T-helper 1 cell treated with Interleukin-12 subunit alpha and Interleukin-12 subunit beta and Interleukin-4 antibody, amounts not matched to agents 30 μg/mL and 1 μg/mL, for 36 hours (primary cell): ENCODE results near the gene KRT86.
A peak's percentile ranks its signal among the peaks of the same experiment; 100 is the strongest.
"Not testable (repeated sequence)": the region's sequence is repeated elsewhere in the genome, so short reads cannot be mapped to it uniquely, and the experiment has no call there.

Experiments used
- H3K27ac Mint-ChIP-seq: one replicate; pipeline ENCODE4 v1.8.0; 2021; ENCODE audit warnings: mild to moderate bottlenecking, mixed read lengths
- H3K27me3 Mint-ChIP-seq: one replicate; pipeline ENCODE4 v1.8.0; 2021; ENCODE audit warnings: low read depth, mixed read lengths
- H3K36me3 Mint-ChIP-seq: one replicate; pipeline ENCODE4 v1.8.0; 2021; ENCODE audit warnings: low read depth, mixed read lengths
- H3K4me1 Mint-ChIP-seq: one replicate; pipeline ENCODE4 v1.8.0; 2021; ENCODE audit warnings: low read depth, mixed read lengths
- H3K4me3 Mint-ChIP-seq: one replicate; pipeline ENCODE4 v1.8.0; 2021; ENCODE audit warnings: mild to moderate bottlenecking, moderate library complexity, mixed read lengths
- H3K9me3 Mint-ChIP-seq: one replicate; pipeline ENCODE4 v1.8.0; 2021; ENCODE audit warnings: mixed read lengths

KRT86 gene

GRCh38 chr12:52298677-52299190, 24.3 kb downstream of the KRT86 start:
- H3K36me3 Mint-ChIP-seq, result peaks cover 2% of the 10 kb centered on the region
- H3K4me3 Mint-ChIP-seq, result no peak overlapping the region
- H3K27ac Mint-ChIP-seq, result no peak overlapping the region
- H3K4me1 Mint-ChIP-seq, result peaks cover 6% of the 10 kb centered on the region
- H3K9me3 Mint-ChIP-seq, result no peaks in the 10 kb centered on the region
- H3K27me3 Mint-ChIP-seq, result peaks cover 41% of the 10 kb centered on the region

DNA sequence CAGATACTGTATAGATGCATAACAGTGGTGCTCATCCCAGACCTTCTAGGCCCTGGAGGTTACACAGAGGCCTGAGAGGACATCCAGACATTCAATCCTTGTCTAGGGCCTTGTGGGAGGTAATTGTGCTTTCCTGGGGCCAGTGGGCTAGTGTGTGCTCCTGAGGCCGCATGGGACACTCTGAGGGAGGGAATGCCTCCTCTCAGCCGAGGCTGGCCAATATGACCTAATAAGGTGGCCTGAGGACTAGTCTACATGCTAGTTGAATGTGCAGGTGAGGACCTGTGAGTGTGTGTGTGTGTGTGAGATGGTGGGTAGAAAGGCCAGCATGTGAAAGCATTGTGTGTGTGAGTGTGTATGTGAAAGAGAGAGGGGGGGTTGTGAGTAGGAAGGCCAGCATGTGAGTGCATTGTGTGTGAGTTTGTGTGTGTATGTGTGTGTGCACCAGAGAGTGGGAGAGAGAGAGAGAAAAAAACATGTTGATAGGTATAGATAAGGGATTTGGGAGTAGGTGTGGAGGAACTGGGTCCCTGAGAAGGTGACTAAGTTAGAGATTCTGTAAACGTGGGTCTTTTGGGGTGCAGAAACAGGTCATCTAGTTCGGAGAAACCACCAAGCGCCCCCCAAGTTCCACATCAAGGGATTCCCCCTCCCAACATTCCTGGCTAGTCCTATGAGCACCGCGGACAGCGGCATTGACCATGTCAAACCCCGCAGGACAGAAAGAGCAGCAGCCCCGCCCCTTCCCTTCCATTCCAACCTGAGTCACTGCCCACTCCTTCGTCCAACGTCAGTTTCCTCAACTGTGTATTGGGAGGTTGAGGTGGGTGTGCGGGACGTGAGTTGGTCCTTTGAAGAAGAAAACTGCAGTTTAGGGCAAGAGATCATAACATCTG, 26.6 kb downstream of the KRT86 start:
- Mint-ChIP-seq H3K27ac (no peak overlapping the region), H3K4me3 (no peak overlapping the region), H3K36me3 (peaks cover 2% of the 10 kb centered on the region), H3K27me3 (peaks cover 34% of the 10 kb centered on the region), H3K4me1 (peaks cover 11% of the 10 kb centered on the region), H3K9me3 (no peaks in the 10 kb centered on the region)

DNA sequence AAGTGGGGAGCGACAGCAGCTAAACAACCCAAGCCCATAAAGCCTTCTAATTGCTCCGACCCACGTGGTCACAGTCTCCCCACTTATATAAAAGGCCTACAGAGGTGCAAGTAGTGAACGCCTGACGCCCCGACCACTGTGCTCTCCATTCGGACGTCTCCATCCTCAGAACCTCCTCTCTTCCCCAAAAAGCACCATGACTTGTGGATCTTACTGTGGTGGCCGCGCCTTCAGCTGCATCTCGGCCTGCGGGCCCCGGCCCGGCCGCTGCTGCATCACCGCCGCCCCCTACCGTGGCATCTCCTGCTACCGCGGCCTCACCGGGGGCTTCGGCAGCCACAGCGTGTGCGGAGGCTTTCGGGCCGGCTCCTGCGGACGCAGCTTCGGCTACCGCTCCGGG, 27.3 kb downstream of the KRT86 start:
- Mint-ChIP-seq H3K27me3 (peaks cover 37% of the 10 kb centered on the region), H3K4me1 (peaks cover 15% of the 10 kb centered on the region)
- not testable (repeated sequence) for H3K36me3 Mint-ChIP-seq, H3K4me3 Mint-ChIP-seq, H3K27ac Mint-ChIP-seq, H3K9me3 Mint-ChIP-seq

- not testable (repeated sequence) for H3K9me3 Mint-ChIP-seq, H3K4me3 Mint-ChIP-seq, H3K27ac Mint-ChIP-seq, H3K36me3 Mint-ChIP-seq
- peaks cover 37% of the 10 kb centered on the region for H3K27me3 Mint-ChIP-seq
- H3K4me1 Mint-ChIP-seq, result peaks cover 15% of the 10 kb centered on the region
Observed at GRCh38 chr12:52302242-52302914, 27.9 kb downstream of the KRT86 start.

DNA sequence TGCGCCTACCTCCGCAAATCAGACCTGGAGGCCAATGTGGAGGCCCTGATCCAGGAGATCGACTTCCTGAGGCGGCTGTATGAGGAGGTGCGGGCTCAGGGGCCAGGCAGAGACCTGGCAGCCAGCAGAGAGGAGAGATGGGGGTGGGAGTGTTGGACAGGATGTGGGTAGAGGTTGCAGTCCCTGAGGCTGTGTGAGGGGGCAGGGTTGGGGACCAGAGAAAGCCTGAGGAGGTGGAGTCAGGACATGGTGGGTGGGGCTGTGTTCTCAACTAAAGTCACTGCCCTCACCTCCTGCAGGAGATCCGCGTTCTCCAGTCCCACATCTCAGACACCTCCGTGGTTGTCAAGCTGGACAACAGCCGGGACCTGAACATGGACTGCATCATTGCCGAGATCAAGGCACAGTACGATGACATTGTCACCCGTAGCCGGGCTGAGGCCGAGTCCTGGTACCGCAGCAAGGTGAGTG, 30.5 kb downstream of the KRT86 start:
- not testable (repeated sequence) for H3K36me3 Mint-ChIP-seq, H3K4me3 Mint-ChIP-seq
- peaks cover 19% of the 10 kb centered on the region for H3K4me1 Mint-ChIP-seq

DNA sequence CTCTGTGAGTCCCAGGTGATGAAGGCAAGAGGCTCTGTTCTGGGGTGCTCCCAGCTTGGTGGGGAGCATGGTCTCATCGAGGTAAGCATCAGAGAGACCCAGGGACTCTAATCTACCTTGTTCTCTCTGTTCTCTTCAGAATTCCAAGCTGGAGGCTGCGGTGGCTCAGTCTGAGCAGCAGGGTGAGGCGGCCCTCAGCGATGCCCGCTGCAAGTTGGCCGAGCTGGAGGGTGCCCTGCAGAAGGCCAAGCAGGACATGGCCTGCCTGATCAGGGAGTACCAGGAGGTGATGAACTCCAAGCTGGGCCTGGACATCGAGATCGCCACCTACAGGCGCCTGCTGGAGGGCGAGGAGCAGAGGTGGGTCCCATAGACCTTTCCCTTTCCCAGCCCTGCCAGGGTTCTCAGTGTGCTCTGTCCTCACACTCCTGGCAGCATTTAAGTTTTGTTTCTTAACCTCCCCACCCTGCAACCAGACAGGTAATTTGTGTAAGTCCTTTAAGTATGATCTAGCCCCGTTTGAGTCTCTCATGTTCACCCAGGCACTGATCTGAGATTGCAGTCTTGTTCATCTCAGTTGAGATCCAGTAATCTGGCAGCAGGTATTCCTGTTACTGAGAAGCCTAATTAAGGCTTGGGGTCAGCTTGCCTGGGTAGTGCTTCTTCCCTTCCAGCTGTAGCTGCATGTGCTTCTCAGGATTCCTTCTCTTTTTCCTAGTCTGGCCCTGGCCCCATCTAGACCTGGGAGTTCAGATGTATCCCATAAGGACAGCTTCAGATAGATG, 31.7 kb downstream of the KRT86 start:
- Mint-ChIP-seq H3K27ac (no peak overlapping the region), H3K4me1 (peaks cover 19% of the 10 kb centered on the region), H3K4me3 (no peak overlapping the region), H3K9me3 (no peaks in the 10 kb centered on the region), H3K27me3 (peaks cover 52% of the 10 kb centered on the region), H3K36me3 (peaks cover 9% of the 10 kb centered on the region)

More for the DNA sequence above, 30.5 kb downstream of the KRT86 start:
- not testable (repeated sequence) for H3K27ac Mint-ChIP-seq, H3K9me3 Mint-ChIP-seq
- H3K27me3 Mint-ChIP-seq, result peaks cover 40% of the 10 kb centered on the region

GRCh38 chr12:52306731-52307130, 32.3 kb downstream of the KRT86 start:
- H3K4me1 Mint-ChIP-seq, result peaks cover 19% of the 10 kb centered on the region
- H3K27ac Mint-ChIP-seq, result no peak overlapping the region
- no peaks in the 10 kb centered on the region for H3K9me3 Mint-ChIP-seq
- H3K27me3 Mint-ChIP-seq, result peaks cover 58% of the 10 kb centered on the region
- peaks cover 9% of the 10 kb centered on the region for H3K36me3 Mint-ChIP-seq
- no peak overlapping the region for H3K4me3 Mint-ChIP-seq

DNA sequence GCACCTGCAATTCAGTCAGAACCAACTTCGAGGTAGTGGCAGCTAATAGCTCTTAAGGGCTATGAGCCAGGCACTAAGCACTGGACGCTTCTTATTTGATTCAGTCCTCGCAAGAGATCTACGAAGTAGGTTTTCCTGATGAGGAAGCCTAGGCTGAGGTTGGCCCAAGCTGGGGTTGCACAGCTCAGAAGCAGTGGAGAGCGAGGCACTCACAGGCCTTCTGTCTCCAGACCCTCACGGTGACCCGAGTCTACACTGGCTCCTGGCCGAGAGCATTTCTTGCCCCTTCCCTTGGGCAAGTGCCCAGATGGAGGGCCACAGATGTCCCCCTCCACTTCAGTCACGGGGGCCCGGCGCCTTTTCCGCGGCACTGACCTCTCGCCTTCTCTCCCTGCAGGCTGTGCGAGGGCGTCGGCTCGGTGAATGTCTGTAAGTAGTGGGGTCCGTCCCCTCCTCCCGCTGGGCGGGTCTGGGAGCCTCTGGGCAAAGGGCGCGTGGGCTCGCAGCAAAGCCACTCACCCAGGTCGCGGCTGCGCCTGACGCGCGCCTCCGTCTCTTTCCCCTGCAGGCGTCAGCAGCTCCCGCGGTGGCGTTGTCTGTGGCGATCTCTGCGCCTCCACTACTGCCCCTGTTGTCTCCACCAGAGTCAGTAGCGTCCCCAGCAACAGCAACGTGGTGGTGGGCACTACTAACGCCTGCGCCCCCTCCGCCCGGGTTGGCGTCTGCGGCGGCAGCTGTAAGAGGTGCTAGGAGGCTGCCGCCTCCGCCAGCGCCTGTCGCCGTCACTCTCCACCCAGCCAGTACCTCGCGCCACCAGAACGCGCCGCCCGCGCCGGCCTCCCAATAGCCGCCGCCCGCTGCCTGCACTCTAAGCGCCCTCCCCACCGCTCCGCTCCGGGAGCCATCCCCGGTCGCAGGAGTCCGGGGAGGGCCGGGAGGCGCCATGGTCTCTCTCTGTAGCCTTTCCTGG, 33.7 kb downstream of the KRT86 start:
- H3K27ac Mint-ChIP-seq, result no peak overlapping the region
- H3K27me3 Mint-ChIP-seq, result peaks cover 66% of the 10 kb centered on the region
- no peaks in the 10 kb centered on the region for H3K9me3 Mint-ChIP-seq
- peaks cover 19% of the 10 kb centered on the region for H3K4me1 Mint-ChIP-seq
- H3K4me3 Mint-ChIP-seq, result peak overlapping the region; percentile 46
- H3K36me3 Mint-ChIP-seq, result peaks cover 9% of the 10 kb centered on the region

- H3K27ac Mint-ChIP-seq, result no peak overlapping the region
- H3K4me3 Mint-ChIP-seq, result peak overlapping the region; percentile 46
- no peaks in the 10 kb centered on the region for H3K9me3 Mint-ChIP-seq
- peaks cover 66% of the 10 kb centered on the region for H3K27me3 Mint-ChIP-seq
- peaks cover 9% of the 10 kb centered on the region for H3K36me3 Mint-ChIP-seq
- peaks cover 19% of the 10 kb centered on the region for H3K4me1 Mint-ChIP-seq
Observed at GRCh38 chr12:52308806-52309425, 34.5 kb downstream of the KRT86 start.

DNA sequence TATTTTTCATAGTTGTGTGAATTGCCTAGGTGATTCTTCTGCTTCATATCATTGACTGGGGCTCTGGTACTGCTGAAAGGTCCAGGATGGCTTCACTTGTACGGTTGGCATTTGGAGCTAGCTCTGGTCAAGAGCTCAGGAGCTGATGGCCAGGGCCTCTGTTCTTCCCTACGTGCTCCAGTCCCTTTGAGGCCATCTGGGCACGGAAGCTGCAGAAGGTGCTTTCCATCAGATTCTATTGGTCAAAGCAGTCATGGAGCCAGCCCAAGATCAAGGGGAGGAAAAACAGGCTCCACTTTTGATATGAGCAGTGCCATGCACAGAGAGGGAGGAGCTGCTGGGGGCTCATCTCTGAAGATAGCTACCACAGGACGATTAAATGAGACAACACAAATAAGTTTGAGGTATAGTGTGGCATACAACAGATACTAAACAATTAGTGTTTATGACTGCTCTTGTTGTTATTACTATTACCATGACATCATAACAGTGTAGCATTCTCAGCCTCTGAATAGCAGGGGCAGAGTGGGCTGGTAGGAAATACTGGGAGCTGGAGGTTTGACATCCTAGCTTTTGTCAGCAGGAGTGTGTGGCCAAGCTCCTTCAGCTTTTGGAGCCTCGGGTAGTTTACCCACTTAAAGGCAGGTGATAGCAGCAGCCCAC, 36.3 kb downstream of the KRT86 start:
- peaks cover 66% of the 10 kb centered on the region for H3K27me3 Mint-ChIP-seq
- H3K4me1 Mint-ChIP-seq, result peaks cover 8% of the 10 kb centered on the region
- H3K9me3 Mint-ChIP-seq, result no peaks in the 10 kb centered on the region
- peaks cover 9% of the 10 kb centered on the region for H3K36me3 Mint-ChIP-seq
- no peak overlapping the region for H3K27ac Mint-ChIP-seq
- H3K4me3 Mint-ChIP-seq, result no peak overlapping the region

DNA sequence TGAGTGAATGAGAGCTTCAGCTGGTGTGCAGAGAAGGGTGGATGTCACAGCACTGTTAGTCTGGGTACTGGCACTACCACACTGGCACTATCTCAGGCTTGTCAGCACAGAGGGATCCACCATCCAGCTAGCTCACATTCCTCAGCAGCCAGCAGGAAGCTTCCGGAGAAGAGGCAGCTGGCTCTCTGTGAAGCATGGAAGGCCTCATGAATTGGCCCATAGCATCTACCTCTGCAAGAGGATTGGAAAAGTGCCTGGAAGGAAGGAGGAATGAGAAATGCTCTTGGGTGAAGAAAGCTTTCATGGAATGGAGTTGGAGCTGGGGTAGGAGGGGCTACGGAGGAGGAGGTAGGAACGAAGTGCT, 36.8 kb downstream of the KRT86 start:
- peaks cover 8% of the 10 kb centered on the region for H3K36me3 Mint-ChIP-seq

GRCh38 chr12:52312086-52312485, 37.6 kb downstream of the KRT86 start:
- H3K27ac Mint-ChIP-seq, result no peak overlapping the region
- no peaks in the 10 kb centered on the region for H3K9me3 Mint-ChIP-seq
- H3K27me3 Mint-ChIP-seq, result peaks cover 57% of the 10 kb centered on the region
- peaks cover 4% of the 10 kb centered on the region for H3K4me1 Mint-ChIP-seq
- H3K36me3 Mint-ChIP-seq, result peaks cover 5% of the 10 kb centered on the region
- no peak overlapping the region for H3K4me3 Mint-ChIP-seq

More for the DNA sequence above, 36.8 kb downstream of the KRT86 start:
- H3K9me3 Mint-ChIP-seq, result no peaks in the 10 kb centered on the region
- H3K27ac Mint-ChIP-seq, result no peak overlapping the region
- H3K4me3 Mint-ChIP-seq, result no peak overlapping the region
- H3K27me3 Mint-ChIP-seq, result peaks cover 61% of the 10 kb centered on the region
- H3K4me1 Mint-ChIP-seq, result peaks cover 7% of the 10 kb centered on the region

DNA sequence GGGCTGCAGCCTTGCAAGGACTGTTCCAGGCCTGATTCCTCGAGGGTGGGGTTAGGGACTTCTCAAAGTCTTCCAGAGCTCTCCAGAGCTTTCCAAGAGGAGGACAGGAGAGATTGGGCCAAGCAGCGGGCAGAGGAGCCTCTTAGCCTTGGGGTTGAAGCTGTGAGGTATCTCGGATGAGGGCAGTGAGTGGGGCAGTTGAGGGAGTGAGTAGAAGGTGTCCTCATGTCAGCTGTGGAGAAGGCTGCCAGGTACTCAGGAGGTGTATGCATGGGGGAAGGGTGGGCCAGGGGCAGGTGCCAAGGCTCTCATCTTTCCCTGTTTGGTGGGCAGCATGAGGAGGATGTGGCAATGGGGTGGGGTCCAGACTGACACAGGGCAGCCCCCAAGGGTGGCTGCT, 39.0 kb downstream of the KRT86 start:
- H3K4me3 Mint-ChIP-seq, result no peak overlapping the region
- peaks cover 45% of the 10 kb centered on the region for H3K27me3 Mint-ChIP-seq
- H3K36me3 Mint-ChIP-seq, result peaks cover 5% of the 10 kb centered on the region
- H3K9me3 Mint-ChIP-seq, result no peaks in the 10 kb centered on the region
- peaks cover 4% of the 10 kb centered on the region for H3K4me1 Mint-ChIP-seq
- H3K27ac Mint-ChIP-seq, result no peak overlapping the region
